RWPE2 (cell line): ENCODE measurements around the gene UBA1.

Experiments
- ATAC-seq: fragments of 200-7000 bp; cut with Tn5 transposase; 3 replicates; pipeline ENCODE4 v1.9.1; 2021; ENCODE audit warnings: low read depth
- DNase-seq: peaks from one replicate; pipeline ENCODE4 v3.0.0-alpha.2; 2020; ENCODE audit warnings: low spot score
- H3K27ac ChIP-seq: fragments of 450-650 bp; 2 replicates; pipeline ENCODE4 v1.5.1; 2017; ENCODE audit warnings: mild to moderate bottlenecking; ENCODE audit not compliant: poor library complexity, severe bottlenecking
- H3K27me3 ChIP-seq: fragments of 250-450 bp; sonication (Bioruptor Pico); 2 replicates; pipeline ENCODE4 v1.5.1; 2021; ENCODE audit warnings: mild to moderate bottlenecking, moderate library complexity; ENCODE audit not compliant: insufficient read depth, poor library complexity, severe bottlenecking
- H3K36me3 ChIP-seq: fragments of 250-450 bp; sonication (Bioruptor Pico); 2 replicates; pipeline ENCODE4 v1.5.1; 2020; ENCODE audit warnings: low read depth, mild to moderate bottlenecking, moderate library complexity
- H3K4me1 ChIP-seq: fragments of 250-450 bp; sonication (Bioruptor Pico); 2 replicates; pipeline ENCODE4 v1.5.1; 2021; ENCODE audit warnings: mild to moderate bottlenecking, moderate library complexity; ENCODE audit not compliant: insufficient read depth, poor library complexity, severe bottlenecking
- H3K4me3 ChIP-seq: fragments of 250-450 bp; sonication (Bioruptor Pico); 2 replicates; pipeline ENCODE4 v1.5.1; 2021; ENCODE audit warnings: mild to moderate bottlenecking, moderate library complexity; ENCODE audit not compliant: severe bottlenecking
- H3K9me3 ChIP-seq: fragments of 250-450 bp; sonication (Bioruptor Pico); 2 replicates; pipeline ENCODE4 v1.5.1; 2021; ENCODE audit warnings: mild to moderate bottlenecking, moderate library complexity; ENCODE audit not compliant: severe bottlenecking
- TF ChIP-seq, protein P1 (sequence below): fragments of 450-650 bp; IDR thresholded peaks from one replicate; pipeline ENCODE4 v1.5.1; 2017; ENCODE audit warnings: mild to moderate bottlenecking, moderate library complexity; ENCODE audit not compliant: poor library complexity, severe bottlenecking

Gene UBA1

DNA sequence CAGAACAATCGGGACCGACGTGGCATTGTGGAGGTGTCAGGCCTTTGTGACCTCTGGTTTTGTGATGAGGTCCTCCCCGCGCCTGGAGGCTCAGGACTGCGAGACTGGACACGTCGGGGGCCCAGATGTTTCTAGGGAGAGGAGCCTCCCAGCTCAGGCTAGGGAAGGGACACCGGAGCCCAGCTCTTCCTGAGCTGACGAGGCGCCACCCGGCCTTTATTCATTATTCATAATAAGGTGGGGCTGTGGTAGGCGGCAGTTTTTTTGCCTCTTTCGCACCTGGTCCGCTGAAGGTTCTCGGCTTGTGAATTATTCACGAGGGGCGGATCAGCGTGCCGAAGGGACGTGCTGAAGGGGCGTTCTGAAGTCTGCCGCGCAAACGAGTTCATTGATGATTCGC is 2.3 kb upstream of the UBA1 start:
- TF ChIP-seq, protein P1, sequence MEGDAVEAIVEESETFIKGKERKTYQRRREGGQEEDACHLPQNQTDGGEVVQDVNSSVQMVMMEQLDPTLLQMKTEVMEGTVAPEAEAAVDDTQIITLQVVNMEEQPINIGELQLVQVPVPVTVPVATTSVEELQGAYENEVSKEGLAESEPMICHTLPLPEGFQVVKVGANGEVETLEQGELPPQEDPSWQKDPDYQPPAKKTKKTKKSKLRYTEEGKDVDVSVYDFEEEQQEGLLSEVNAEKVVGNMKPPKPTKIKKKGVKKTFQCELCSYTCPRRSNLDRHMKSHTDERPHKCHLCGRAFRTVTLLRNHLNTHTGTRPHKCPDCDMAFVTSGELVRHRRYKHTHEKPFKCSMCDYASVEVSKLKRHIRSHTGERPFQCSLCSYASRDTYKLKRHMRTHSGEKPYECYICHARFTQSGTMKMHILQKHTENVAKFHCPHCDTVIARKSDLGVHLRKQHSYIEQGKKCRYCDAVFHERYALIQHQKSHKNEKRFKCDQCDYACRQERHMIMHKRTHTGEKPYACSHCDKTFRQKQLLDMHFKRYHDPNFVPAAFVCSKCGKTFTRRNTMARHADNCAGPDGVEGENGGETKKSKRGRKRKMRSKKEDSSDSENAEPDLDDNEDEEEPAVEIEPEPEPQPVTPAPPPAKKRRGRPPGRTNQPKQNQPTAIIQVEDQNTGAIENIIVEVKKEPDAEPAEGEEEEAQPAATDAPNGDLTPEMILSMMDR: no peak
- no peaks in the 10 kb centered on the region for H3K27me3 ChIP-seq
- H3K27ac ChIP-seq: peak overlapping the region; percentile 58
- peaks cover 17% of the 10 kb centered on the region for H3K36me3 ChIP-seq
- no peak for DNase-seq
- peak overlapping the region; percentile 53 for H3K4me3 ChIP-seq
- H3K4me1 ChIP-seq: peaks cover 9% of the 10 kb centered on the region
- H3K9me3 ChIP-seq: no peaks in the 10 kb centered on the region
- peak; percentile 39 for ATAC-seq

DNA sequence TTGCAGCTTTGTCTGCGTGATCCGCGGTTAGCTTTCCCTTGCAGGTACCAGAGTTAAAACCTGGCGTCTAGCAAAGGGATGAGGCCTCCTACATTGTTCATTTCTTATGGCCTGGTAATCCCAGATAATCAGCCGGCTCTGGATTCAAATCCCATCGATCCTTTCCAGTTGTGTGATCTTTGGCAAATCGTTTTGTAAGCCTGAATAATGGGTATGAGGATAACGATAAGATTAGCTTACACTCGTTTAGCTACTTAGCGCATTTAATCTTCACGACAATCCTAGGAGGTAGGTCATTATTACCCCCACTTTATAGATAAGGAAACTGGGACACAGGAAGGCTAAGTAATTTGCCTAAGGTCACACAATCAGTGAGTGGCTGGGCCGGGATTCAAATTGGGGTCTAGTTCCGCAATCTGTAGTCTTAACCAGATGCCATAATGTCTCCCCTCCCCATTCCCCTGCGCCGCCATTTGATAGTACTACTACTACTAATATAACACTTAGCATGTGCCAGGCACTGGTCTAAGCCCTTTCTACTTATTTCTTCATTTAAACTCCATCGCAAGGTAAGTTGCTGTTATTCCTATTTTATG is 1.7 kb upstream of the UBA1 start:
- Histone ChIP-seq H3K27ac (peak overlapping the region; percentile 58), H3K27me3 (no peaks in the 10 kb centered on the region), H3K4me3 (peak overlapping the region; percentile 53), H3K9me3 (no peaks in the 10 kb centered on the region), H3K4me1 (peaks cover 9% of the 10 kb centered on the region), H3K36me3 (peaks cover 23% of the 10 kb centered on the region)
- TF ChIP-seq, protein P1: no peak
- ATAC-seq: no peak
- no peak for DNase-seq

- no peaks in the 10 kb centered on the region for H3K9me3 ChIP-seq
- H3K27me3 ChIP-seq: no peaks in the 10 kb centered on the region
- H3K4me1 ChIP-seq: peaks cover 9% of the 10 kb centered on the region
- ATAC-seq (no peak), DNase-seq (no peak)
- H3K36me3 ChIP-seq: peaks cover 45% of the 10 kb centered on the region
- H3K27ac ChIP-seq: peak overlapping the region; percentile 65
- TF ChIP-seq, protein P1: no peak
- peak overlapping the region; percentile 95 for H3K4me3 ChIP-seq
These were observed 662 bp downstream of the UBA1 start for GRCh38 chrX:47194194-47194787.

GRCh38 chrX:47196098-47196497 is 2.5 kb downstream of the UBA1 start:
- ATAC-seq (no peak), DNase-seq (no peak)
- TF ChIP-seq, protein P1: no peak
- Histone ChIP-seq H3K27ac (no peak overlapping the region), H3K4me1 (peaks cover 9% of the 10 kb centered on the region), H3K9me3 (no peaks in the 10 kb centered on the region), H3K27me3 (no peaks in the 10 kb centered on the region), H3K4me3 (no peak overlapping the region), H3K36me3 (peaks cover 61% of the 10 kb centered on the region)

DNA sequence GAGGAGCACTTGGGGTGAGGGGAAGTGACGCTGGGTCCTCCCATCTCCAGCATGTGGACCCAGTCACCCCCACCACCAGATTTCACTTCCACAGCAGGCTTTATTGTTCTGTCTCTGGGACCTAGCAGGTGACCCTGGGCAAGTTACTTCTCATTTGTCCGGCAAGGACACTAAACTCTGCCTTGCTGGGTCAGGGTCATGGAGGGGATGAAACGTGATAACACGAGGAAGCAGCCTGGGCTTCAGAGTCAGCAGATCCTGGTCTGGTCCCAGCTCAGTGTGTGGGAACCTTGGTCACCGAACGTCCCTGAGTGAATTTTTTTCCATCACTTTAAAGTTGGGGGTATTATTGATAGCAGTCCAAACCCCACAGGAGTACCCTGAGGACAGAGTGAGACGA is 3.9 kb downstream of the UBA1 start:
- no peaks in the 10 kb centered on the region for H3K27me3 ChIP-seq
- peaks cover 8% of the 10 kb centered on the region for H3K4me1 ChIP-seq
- ATAC-seq (no peak), DNase-seq (no peak)
- peaks cover 74% of the 10 kb centered on the region for H3K36me3 ChIP-seq
- no peak overlapping the region for H3K27ac ChIP-seq
- no peak overlapping the region for H3K4me3 ChIP-seq
- TF ChIP-seq, protein P1: no peak
- no peaks in the 10 kb centered on the region for H3K9me3 ChIP-seq
